ENCODE data around the gene DSC1.

DNA sequence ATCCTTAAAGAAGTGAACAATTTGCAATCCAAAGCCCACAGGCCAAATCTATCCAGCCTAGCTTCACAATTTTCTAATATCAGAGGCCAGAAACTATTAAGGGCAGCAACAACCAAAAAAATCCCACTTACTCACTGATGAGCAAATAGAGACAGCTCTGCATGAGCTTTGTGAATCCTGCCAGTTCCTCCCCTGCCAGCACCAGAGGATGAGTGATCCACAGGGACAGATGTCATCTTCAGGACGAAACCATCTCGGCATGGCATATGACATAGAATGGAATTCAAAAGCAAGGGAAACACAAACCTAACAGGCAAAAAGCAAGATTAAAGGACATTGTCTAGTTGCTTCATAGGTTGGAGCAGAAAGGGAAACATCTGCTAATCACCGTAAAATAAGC, 58.2 kb downstream of the DSC1 start:
- TF ChIP-seq, protein P1, sequence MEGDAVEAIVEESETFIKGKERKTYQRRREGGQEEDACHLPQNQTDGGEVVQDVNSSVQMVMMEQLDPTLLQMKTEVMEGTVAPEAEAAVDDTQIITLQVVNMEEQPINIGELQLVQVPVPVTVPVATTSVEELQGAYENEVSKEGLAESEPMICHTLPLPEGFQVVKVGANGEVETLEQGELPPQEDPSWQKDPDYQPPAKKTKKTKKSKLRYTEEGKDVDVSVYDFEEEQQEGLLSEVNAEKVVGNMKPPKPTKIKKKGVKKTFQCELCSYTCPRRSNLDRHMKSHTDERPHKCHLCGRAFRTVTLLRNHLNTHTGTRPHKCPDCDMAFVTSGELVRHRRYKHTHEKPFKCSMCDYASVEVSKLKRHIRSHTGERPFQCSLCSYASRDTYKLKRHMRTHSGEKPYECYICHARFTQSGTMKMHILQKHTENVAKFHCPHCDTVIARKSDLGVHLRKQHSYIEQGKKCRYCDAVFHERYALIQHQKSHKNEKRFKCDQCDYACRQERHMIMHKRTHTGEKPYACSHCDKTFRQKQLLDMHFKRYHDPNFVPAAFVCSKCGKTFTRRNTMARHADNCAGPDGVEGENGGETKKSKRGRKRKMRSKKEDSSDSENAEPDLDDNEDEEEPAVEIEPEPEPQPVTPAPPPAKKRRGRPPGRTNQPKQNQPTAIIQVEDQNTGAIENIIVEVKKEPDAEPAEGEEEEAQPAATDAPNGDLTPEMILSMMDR (IDR thresholded peaks at IDR 0.05; ENCODE audit: low read length), result no peak
- TF ChIP-seq EZH2 (IDR thresholded peaks at IDR 0.05; ENCODE audit: borderline replicate concordance, low read length), result no peak
